ENCODE results near the gene LY86. TPM values are rescaled to one million over a fixed set of nuclear protein-coding genes. Genes with fewer than 3 reads are reported as not detected.

The LY86 gene
- total RNA-seq, 1 experiment from 2014 or later = not detected

DNA sequence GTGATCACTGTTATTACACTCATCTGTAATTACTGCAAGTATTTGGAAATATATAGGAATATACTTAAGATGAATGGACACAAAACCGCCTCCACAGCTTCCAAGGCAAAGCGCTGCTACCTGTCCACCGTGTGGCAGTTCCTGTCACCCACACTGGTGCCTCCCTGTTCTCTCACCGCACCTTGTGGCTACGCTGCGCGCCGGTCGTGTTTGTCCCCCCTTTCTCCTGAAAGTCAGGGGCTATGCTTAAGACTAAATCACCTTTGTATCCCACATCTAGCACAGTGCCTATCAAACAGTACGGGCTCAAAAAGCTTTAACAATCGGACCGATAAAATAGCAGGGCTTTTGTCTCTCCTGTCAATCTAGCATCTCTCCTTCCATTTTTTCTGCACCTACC lies 23.0 kb downstream of the LY86 start:
- H3K4me3 Mint-ChIP-seq = no peak overlapping the region
- H4K91ac ChIP-seq (ENCODE audit: insufficient read length, low read depth, low read length) = no peak overlapping the region
- H3K27me3 ChIP-seq (ENCODE audit: insufficient read depth, low read length) = no peaks in the 10 kb centered on the region
- H3K79me2 ChIP-seq (ENCODE audit: insufficient read depth, low read length) = no peaks in the 10 kb centered on the region
- H3K4me1 ChIP-seq (ENCODE audit: insufficient read depth, low read length) = no peaks in the 10 kb centered on the region
- H3T11ph ChIP-seq (ENCODE audit: low read length) = no peak overlapping the region
- TF ChIP-seq, protein P1, sequence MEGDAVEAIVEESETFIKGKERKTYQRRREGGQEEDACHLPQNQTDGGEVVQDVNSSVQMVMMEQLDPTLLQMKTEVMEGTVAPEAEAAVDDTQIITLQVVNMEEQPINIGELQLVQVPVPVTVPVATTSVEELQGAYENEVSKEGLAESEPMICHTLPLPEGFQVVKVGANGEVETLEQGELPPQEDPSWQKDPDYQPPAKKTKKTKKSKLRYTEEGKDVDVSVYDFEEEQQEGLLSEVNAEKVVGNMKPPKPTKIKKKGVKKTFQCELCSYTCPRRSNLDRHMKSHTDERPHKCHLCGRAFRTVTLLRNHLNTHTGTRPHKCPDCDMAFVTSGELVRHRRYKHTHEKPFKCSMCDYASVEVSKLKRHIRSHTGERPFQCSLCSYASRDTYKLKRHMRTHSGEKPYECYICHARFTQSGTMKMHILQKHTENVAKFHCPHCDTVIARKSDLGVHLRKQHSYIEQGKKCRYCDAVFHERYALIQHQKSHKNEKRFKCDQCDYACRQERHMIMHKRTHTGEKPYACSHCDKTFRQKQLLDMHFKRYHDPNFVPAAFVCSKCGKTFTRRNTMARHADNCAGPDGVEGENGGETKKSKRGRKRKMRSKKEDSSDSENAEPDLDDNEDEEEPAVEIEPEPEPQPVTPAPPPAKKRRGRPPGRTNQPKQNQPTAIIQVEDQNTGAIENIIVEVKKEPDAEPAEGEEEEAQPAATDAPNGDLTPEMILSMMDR (conservative IDR thresholded peaks at IDR 0.05) = no peak
- H2AFZ ChIP-seq (ENCODE audit: low read length) = no peak overlapping the region
- peaks cover 0 to 3% (median 0%) of the 10 kb centered on the region in 3 experiments; a peak in 1 of 7 replicates for H3K36me3 Mint-ChIP-seq (ENCODE audit: insufficient read depth in 1 of 3, low read depth in 3 of 3)
- H3K14ac ChIP-seq (ENCODE audit: insufficient read depth, low read length) = no peak overlapping the region
- H3K23ac ChIP-seq (ENCODE audit: insufficient read length, low read depth, low read length) = no peak overlapping the region
- no peaks in the 10 kb centered on the region for H3K23me2 ChIP-seq (ENCODE audit: insufficient read length, low read depth, low read length, poor library complexity, severe bottlenecking)
- no peak overlapping the region for H2AK5ac ChIP-seq (ENCODE audit: insufficient read length, low read length)
- no peak overlapping the region for H2BK120ac ChIP-seq (ENCODE audit: low read depth, low read length, poor library complexity, severe bottlenecking)
- H3K27ac Mint-ChIP-seq = peak overlapping the region in 1 of 3 experiments; percentile 45; a peak in 1 of 7 replicates
- no peak overlapping the region for H3K18ac ChIP-seq (ENCODE audit: insufficient read length, low read depth, low read length)
- H3K27me3 Mint-ChIP-seq (ENCODE audit: low read depth) = peaks cover 2% of the 10 kb centered on the region
- H4K8ac ChIP-seq (replicated peaks; ENCODE audit: insufficient read length, low read depth, low read length) = no peak overlapping the region
- WGBS (ENCODE audit: extremely low coverage, insufficient read length, low lambda C conversion rate) = no CpG with 5 or more reads among the region's 12 CpGs
- no peak overlapping the region for H2BK12ac ChIP-seq (ENCODE audit: insufficient read length, low read depth, low read length)
- DNase-seq = no peak
- H3K4me2 ChIP-seq (ENCODE audit: insufficient read depth, insufficient read length, low read length) = no peak overlapping the region
- no peaks in the 10 kb centered on the region; a peak in 1 of 5 replicates for H3K9me3 Mint-ChIP-seq
- H3K27ac ChIP-seq (ENCODE audit: insufficient read length, low read depth, low read length) = no peak overlapping the region
- no peak overlapping the region for H3K56ac ChIP-seq (ENCODE audit: insufficient read length, low read depth, low read length)
- H3K79me1 ChIP-seq (ENCODE audit: insufficient read depth, low read depth, low read length, poor library complexity, severe bottlenecking) = no peaks in the 10 kb centered on the region
- no peak overlapping the region for H2BK20ac ChIP-seq (ENCODE audit: low read depth, low read length, poor library complexity, severe bottlenecking)
- no peak overlapping the region for H3K4ac ChIP-seq (ENCODE audit: low read depth, low read length)
- H2BK5ac ChIP-seq (ENCODE audit: insufficient read length, low read length) = no peak overlapping the region
- H3K9me3 ChIP-seq (ENCODE audit: control insufficient read depth, low read depth, low read length) = no peaks in the 10 kb centered on the region
- peaks cover 4 to 7% of the 10 kb centered on the region in 2 experiments; a peak in 3 of 4 replicates for H3K4me1 Mint-ChIP-seq
- no peaks in the 10 kb centered on the region for H4K20me1 ChIP-seq (ENCODE audit: control insufficient read depth, insufficient read depth, insufficient read length)
- no peak overlapping the region for H4K5ac ChIP-seq (ENCODE audit: insufficient read length, low read depth, low read length)
- no peak overlapping the region for H3K9ac ChIP-seq (ENCODE audit: extremely low read depth, insufficient read length, low read length)
- H2BK15ac ChIP-seq (ENCODE audit: low read depth, low read length) = no peak overlapping the region

All from H9 (cell line).